Right lobe of liver (tissue), 6 donors: ENCODE results near the gene CDH13. TPM values are rescaled to one million over a fixed set of nuclear protein-coding genes. Genes with fewer than 3 reads are reported as not detected.

ENCODE experiments used
- ATAC-seq, 4 donors: fragments of 200-7000 bp; cut with Tn5 transposase; one replicate each; pipeline ENCODE4 v1.9.1; 2020; ENCODE audit warnings: mild to moderate bottlenecking in 4 of 4, moderate library complexity in 4 of 4
- DNase-seq, 3 donors: peaks; one replicate each; pipeline ENCODE4 v3.0.0-alpha.2; 2020
- H3K27ac ChIP-seq, 3 donors: fragments of 200-600 bp; one replicate each; pipeline ENCODE4 v1.8.0; 2022
- H3K27me3 ChIP-seq, 2 donors: fragments of 200-600 bp; one replicate each; pipeline ENCODE4 v1.8.0; 2022
- H3K36me3 ChIP-seq, 4 donors: fragments of 200-600 bp; sonication (generic) in 1 of 4; one replicate each; pipeline versions ENCODE4 v1.5.1 to v1.8.0; 2017 to 2022; ENCODE audit warnings: control low read depth in 1 of 4
- H3K4me1 ChIP-seq, 4 donors: fragments of 200-600 bp; sonication (generic) in 1 of 4; one replicate each; pipeline versions ENCODE4 v1.5.1 to v1.8.0; 2017 to 2022; ENCODE audit warnings: control low read depth in 1 of 4
- H3K4me3 ChIP-seq, 3 donors: fragments of 200-600 bp; one replicate each; pipeline ENCODE4 v1.8.0; 2022
- H3K9me3 ChIP-seq, 4 donors: fragments of 200-600 bp; sonication (generic) in 1 of 4; one replicate each; pipeline versions ENCODE4 v1.5.1 to v1.8.0; 2017 to 2022; ENCODE audit warnings: control low read depth in 1 of 4
- POLR2A ChIP-seq: fragments of 450-650 bp; IDR thresholded peaks from one replicate; pipeline ENCODE4 v1.6.1; 2017; ENCODE audit warnings: antibody characterized with exemption, mild to moderate bottlenecking
- WGBS: methylation state at CpG from one replicate; pipeline ENCODE4 v1.1.6; 2018; ENCODE audit warnings: low coverage, low lambda C conversion rate; ENCODE audit not compliant: insufficient coverage; ENCODE audit errors: missing lambda C conversion rate; 5-methylcytosine and 5-hydroxymethylcytosine counted together
- intact Hi-C, 2 donors: fragments of 100-400 bp; cut with DNase I; formaldehyde crosslinking; loops; one replicate each; pipeline versions ENCODE4 v1.11.2 to v1.14.1; 2022
- total RNA-seq, 6 experiments: library from RNA; depleted of rRNA in 2 of 6; stranded (reverse); fragments of >200 nt in 2 of 6; fragmentation: NEBNext Ultra II Directional in 3 of 6; extraction: Animal tissue kit (Norgen Biotek cat#: 25700) in 3 of 6; gene quantifications; one replicate each; pipeline versions ENCODE4 v1.1.0 to v1.2.4, GENCODE V29; 2016 to 2023
- TF ChIP-seq, protein P1 (sequence below), 4 donors: fragments of 200-600 bp in 3 of 4; fragments of 450-650 bp in 1 of 4; IDR thresholded peaks; one replicate each; pipeline versions ENCODE4 v1.5.1 to v1.8.0; 2016 to 2022; ENCODE audit warnings: antibody characterized with exemption in 4 of 4, mild to moderate bottlenecking in 2 of 4
- donor health status: DM: no; HTN: yes; CAD: no.
- donor health status: DM: no; HTN: no; CAD: no.
- donor health status: DM: no; HTN: no; CAD: no.
- donor health status: DM: no; HTN: yes; CAD: no.
- donor health status: DM: no; HTN: yes; CAD: no.

Gene CDH13
- total RNA-seq, 6 experiments from 2014 or later, result 0.13 to 4.6 (median 0.49) TPM

DNA sequence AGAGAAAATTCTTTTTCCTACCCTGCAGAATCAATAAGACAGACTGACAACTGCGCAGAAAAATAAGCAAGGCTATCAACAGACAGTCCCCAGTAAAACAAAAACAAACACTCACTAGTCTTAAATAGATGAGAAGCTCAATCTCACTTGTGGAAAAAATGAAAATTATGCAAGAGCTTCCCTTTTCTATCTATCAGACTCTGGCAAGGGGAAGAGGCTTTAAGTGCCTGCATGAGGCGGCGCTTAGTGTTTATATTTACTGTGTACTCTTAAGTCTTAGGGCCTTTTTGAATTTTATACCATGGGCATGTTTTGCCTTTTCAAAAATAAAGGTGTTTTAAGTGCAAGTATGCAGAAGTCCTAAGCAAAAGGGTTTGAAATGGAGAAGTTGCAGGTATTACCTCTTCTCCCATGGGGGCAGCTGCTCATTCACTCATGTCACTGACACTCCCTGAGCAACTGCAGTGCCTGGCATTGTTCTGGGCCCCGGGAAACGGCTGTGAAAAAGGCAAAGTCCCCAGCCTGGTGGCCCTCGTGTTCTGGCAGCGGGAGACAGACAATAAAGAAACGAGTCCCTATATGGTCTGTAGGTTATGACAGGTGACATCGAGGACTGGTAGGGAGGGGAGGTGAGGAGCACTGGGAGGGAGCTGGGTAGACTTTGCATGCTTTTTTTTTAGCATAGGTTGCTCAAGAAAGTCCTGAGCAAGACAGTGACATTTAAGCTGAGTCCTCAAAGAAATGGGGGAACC lies 1216.2 kb downstream of the CDH13 start:
- 43% methylated on average over 9 of the region's 9 CpGs for WGBS
- intact Hi-C loops, result no loop called here
- Histone ChIP-seq H3K9me3 (no peaks in the 10 kb centered on the region), H3K27ac (no peak overlapping the region), H3K36me3 (no peaks in the 10 kb centered on the region), H3K4me3 (no peak overlapping the region), H3K27me3 (no peaks in the 10 kb centered on the region), H3K4me1 (no peaks in the 10 kb centered on the region)
- TF ChIP-seq, protein P1, sequence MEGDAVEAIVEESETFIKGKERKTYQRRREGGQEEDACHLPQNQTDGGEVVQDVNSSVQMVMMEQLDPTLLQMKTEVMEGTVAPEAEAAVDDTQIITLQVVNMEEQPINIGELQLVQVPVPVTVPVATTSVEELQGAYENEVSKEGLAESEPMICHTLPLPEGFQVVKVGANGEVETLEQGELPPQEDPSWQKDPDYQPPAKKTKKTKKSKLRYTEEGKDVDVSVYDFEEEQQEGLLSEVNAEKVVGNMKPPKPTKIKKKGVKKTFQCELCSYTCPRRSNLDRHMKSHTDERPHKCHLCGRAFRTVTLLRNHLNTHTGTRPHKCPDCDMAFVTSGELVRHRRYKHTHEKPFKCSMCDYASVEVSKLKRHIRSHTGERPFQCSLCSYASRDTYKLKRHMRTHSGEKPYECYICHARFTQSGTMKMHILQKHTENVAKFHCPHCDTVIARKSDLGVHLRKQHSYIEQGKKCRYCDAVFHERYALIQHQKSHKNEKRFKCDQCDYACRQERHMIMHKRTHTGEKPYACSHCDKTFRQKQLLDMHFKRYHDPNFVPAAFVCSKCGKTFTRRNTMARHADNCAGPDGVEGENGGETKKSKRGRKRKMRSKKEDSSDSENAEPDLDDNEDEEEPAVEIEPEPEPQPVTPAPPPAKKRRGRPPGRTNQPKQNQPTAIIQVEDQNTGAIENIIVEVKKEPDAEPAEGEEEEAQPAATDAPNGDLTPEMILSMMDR (IDR thresholded peaks at IDR 0.05), result no peak
- no peak for TF ChIP-seq POLR2A
- ATAC-seq (peak in 1 of 4 donors; percentile 32), DNase-seq (no peak)

DNA sequence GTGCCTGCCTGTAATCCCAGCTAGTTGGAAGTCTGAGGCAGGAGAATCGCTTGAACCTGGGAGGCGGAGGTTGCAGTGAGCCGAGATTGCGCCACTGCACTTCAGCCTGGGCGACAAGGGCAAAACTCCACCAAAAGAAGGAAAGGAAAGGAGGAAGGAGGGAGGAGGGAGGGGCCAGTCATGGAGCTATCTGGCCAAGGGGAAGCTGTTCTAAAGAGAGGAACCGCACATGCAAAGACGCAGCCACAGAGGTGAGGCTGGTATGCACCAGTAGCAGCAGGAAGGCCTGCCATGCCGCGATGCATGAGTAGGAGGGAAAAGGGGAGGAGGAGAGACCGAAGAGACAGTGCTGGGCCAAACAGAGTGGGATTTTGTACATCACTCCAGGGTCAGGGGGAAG lies 1216.9 kb downstream of the CDH13 start:
- ATAC-seq, result no peak
- no peak overlapping the region for H3K27ac ChIP-seq
- WGBS, result 58% methylated on average over 10 of the region's 10 CpGs

DNA sequence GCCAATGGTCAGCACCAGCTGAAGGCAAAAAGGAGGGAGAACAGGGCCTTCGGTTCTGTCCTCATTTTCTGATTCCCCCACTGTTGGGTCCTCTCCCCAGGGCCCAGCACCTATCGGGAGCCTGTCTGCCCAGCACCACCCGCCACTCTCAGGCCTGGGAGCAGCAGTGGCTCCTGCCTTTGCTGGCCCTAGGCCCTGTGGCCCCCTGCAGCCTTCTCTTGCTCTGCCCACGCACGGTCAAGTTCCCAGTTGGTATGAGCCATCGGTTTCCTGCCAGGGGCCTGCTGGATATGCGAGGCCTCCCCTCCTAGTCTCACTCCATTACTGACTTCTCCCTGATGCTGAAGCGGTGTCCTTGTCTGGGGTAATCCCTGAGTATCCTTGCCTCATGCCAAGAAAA lies 1218.5 kb downstream of the CDH13 start:
- intact Hi-C loops, result no loop called here
- ATAC-seq (peak in 1 of 4 donors; percentile 20), DNase-seq (no peak)
- TF ChIP-seq, protein P1 (IDR thresholded peaks at IDR 0.05), result no peak
- TF ChIP-seq POLR2A, result no peak
- no peaks in the 10 kb centered on the region for H3K9me3 ChIP-seq
- no peak overlapping the region for H3K4me3 ChIP-seq
- 95% methylated on average over 4 of the region's 8 CpGs for WGBS
- no peak overlapping the region for H3K27ac ChIP-seq
- H3K36me3 ChIP-seq, result no peaks in the 10 kb centered on the region
- H3K4me1 ChIP-seq, result no peaks in the 10 kb centered on the region
- no peaks in the 10 kb centered on the region for H3K27me3 ChIP-seq

More for the DNA sequence above, 1216.9 kb downstream of the CDH13 start:
- no peaks in the 10 kb centered on the region for H3K27me3 ChIP-seq
- DNase-seq, result no peak
- intact Hi-C loops, result no loop called here
- no peak for TF ChIP-seq POLR2A
- TF ChIP-seq, protein P1 (IDR thresholded peaks at IDR 0.05), result no peak
- no peak overlapping the region for H3K4me3 ChIP-seq
- H3K4me1 ChIP-seq, result no peaks in the 10 kb centered on the region
- H3K36me3 ChIP-seq, result no peaks in the 10 kb centered on the region
- H3K9me3 ChIP-seq, result no peaks in the 10 kb centered on the region

DNA sequence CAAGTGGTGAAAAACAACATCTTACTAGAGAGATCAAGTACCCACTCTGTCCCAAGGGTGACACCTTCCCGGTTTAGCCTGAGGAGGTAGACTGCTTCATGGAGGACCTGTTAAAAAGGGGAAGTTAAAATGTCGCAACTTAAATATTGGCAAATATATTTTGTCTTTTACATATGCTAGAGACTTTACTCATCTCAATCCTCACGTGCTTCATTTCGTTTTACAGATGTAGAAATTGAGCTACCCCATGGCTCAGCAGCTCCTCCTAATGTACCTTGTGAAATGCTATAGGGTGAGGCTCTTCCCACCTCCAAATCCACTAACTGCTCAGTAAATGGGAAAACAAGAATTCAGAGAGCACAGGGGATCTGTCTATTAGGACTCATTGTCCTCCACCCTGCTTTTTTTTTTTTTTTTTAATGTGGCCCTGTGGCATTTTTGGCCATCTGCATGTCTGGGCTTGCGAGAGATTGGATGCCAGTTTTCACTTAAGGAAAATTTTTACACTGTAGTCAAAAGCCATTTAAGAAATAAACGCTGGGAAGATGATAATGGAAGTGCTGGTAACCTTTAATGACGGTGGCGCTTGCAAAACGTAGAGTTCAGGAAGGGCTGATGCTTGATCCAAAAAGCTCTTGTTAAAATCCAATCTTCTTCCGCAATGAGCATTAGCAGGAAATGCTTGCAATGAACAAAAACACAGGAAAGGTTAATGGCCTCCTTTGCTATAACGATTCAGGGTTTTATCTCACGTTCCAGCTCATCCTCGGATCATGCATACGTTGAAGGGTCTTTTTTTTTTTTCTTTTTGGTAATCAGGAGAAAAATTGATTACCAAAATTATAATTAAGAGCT lies 1220.8 kb downstream of the CDH13 start:
- Histone ChIP-seq H3K9me3 (no peaks in the 10 kb centered on the region), H3K4me1 (no peaks in the 10 kb centered on the region), H3K27me3 (no peaks in the 10 kb centered on the region), H3K4me3 (no peak overlapping the region), H3K27ac (no peak overlapping the region), H3K36me3 (no peaks in the 10 kb centered on the region)
- ATAC-seq, result peak in 1 of 4 donors; percentile 33
- TF ChIP-seq POLR2A, result no peak
- TF ChIP-seq, protein P1 (IDR thresholded peaks at IDR 0.05), result no peak
- intact Hi-C loops, result no loop called here
- no peak for DNase-seq
- 57% methylated on average over 14 of the region's 14 CpGs for WGBS
